Measurements from ENCODE around the gene PCA3. TPM values are rescaled to one million over a fixed set of nuclear protein-coding genes. Genes with fewer than 3 reads are reported as not detected.

PCA3 gene
- polyA plus RNA-seq, 1 donor from 2014 or later: 0.16 TPM

DNA sequence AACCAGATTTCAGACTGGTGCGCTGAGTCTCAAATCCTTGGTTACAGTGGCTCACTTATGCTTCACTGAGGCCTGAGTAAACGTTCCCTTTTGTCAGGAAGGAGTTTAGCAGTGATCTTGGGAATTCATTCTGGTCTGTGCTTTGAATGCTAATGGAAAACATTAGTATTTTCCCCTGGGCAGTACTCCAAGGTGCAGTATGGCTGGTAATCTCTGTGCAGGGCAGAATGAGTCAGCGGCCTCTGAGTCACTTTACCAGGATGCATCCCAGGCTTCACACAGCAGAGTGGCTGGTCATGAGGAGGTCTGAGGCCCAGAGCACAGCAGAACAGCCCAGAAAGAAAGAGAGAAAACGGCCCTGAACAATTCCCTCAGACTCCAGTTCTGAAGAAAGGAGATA lies 54.0 kb downstream of the PCA3 start:
- no peak overlapping the region for H3K27ac ChIP-seq (ENCODE audit: low read length)
- no peaks in the 10 kb centered on the region for H3K36me3 ChIP-seq (ENCODE audit: insufficient read depth, low read length)
- H3K9me3 ChIP-seq (ENCODE audit: low read length): no peaks in the 10 kb centered on the region
- H2AFZ ChIP-seq (ENCODE audit: low read depth, low read length): no peak overlapping the region
- no peaks in the 10 kb centered on the region for H3K79me2 ChIP-seq (replicated peaks; ENCODE audit: insufficient read depth, low read length)
- no peak overlapping the region for H3K4me3 ChIP-seq (ENCODE audit: low read length)
- H3K9me2 ChIP-seq (ENCODE audit: insufficient read depth, low read length): no peaks in the 10 kb centered on the region
- H3F3A ChIP-seq (ENCODE audit: insufficient read depth, low read length, poor library complexity, severe bottlenecking): no peaks in the 10 kb centered on the region
- H3K9ac ChIP-seq (ENCODE audit: low read length): no peak overlapping the region
- H3K4me2 ChIP-seq (ENCODE audit: low read length): no peak overlapping the region
- TF ChIP-seq RAD21 (conservative IDR thresholded peaks at IDR 0.05) (no peak), SMC3 (conservative IDR thresholded peaks at IDR 0.05; ENCODE audit: poor library complexity) (no peak)
- no peaks in the 10 kb centered on the region for H3K27me3 ChIP-seq (ENCODE audit: insufficient read depth, low read depth, low read length)
- no peaks in the 10 kb centered on the region for H4K20me1 ChIP-seq (ENCODE audit: insufficient read depth)

DNA sequence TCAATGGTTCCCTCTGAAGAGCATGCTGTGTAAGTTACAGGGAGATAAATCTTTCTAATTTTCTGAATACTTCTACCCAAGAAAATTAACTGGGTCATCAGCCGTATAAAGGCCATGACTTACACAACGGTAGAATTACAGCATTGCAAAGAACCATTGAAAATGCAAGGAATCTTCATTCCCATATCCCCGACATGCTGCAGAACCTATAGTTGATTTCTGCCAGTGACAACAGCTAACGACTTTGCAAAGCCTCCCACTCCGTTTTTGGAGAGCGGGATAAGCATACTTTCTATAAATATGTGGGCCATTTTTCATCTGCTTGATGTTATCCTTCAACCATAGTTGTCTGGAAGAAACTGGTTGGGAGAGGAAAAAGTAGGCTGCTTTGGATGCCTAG lies 56.2 kb downstream of the PCA3 start:
- Histone ChIP-seq H3K36me3 (ENCODE audit: insufficient read depth, low read length) (no peaks in the 10 kb centered on the region), H3F3A (ENCODE audit: insufficient read depth, low read length, poor library complexity, severe bottlenecking) (no peaks in the 10 kb centered on the region), H3K9me2 (ENCODE audit: insufficient read depth, low read length) (no peaks in the 10 kb centered on the region), H3K9me3 (ENCODE audit: low read length) (no peaks in the 10 kb centered on the region), H3K79me2 (replicated peaks; ENCODE audit: insufficient read depth, low read length) (no peaks in the 10 kb centered on the region), H3K27me3 (ENCODE audit: insufficient read depth, low read depth, low read length) (no peaks in the 10 kb centered on the region), H3K4me3 (ENCODE audit: low read length) (no peak overlapping the region), H2AFZ (ENCODE audit: low read depth, low read length) (no peak overlapping the region), H4K20me1 (ENCODE audit: insufficient read depth) (no peaks in the 10 kb centered on the region), H3K4me2 (ENCODE audit: low read length) (no peak overlapping the region), H3K27ac (ENCODE audit: low read length) (no peak overlapping the region), H3K9ac (ENCODE audit: low read length) (no peak overlapping the region)
- TF ChIP-seq EZH2 (IDR thresholded peaks at IDR 0.05; ENCODE audit: borderline replicate concordance, insufficient read depth, low read length, poor library complexity, severe bottlenecking): no peak
- TF ChIP-seq MXI1 (conservative IDR thresholded peaks at IDR 0.05; ENCODE audit: poor library complexity, severe bottlenecking): no peak
- no peak for TF ChIP-seq POLR2AphosphoS5 (IDR thresholded peaks at IDR 0.05)

DNA sequence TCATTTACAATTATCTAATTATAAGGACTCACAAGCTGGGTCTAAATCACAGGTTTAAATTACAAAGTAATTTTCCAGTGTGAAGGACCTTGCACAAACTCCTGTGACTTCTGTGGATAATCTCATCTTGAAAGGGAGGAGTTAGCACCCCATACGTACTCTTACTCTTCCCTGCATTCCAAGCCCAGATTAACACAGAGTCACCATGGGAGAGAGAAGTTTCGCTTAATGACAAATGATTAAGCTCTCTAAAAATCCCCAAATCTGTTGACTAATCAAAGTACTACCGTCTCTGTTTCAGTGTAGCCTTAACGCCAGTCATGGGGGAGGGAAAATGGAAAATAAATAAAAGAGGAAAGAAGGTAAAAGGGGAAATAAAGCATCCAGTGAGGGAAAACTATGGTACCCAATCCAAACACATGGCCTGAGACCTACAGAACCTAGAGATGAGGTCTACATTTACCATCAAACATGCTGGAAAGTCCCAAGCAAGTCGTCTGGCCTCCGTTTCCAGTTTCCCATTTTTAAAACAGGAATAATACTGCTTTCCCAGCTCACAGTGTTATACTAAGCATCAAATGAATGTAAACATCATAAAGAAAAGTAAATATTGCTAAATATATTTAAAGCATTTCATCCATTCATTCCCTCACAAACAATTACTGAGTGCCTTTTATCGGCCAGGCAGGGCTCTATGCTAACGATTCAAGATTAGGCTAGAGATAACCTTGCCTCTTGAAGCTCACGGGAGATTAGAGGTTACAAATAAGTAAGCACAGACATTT lies 63.2 kb downstream of the PCA3 start:
- Histone ChIP-seq H4K20me1 (ENCODE audit: insufficient read depth) (no peaks in the 10 kb centered on the region), H3K9ac (ENCODE audit: low read length) (no peak overlapping the region), H3F3A (ENCODE audit: insufficient read depth, low read length, poor library complexity, severe bottlenecking) (no peaks in the 10 kb centered on the region), H3K79me2 (replicated peaks; ENCODE audit: insufficient read depth, low read length) (no peaks in the 10 kb centered on the region), H2AFZ (ENCODE audit: low read depth, low read length) (no peak overlapping the region), H3K4me2 (ENCODE audit: low read length) (no peak overlapping the region), H3K4me3 (ENCODE audit: low read length) (no peak overlapping the region), H3K9me2 (ENCODE audit: insufficient read depth, low read length) (no peaks in the 10 kb centered on the region), H3K27me3 (ENCODE audit: insufficient read depth, low read depth, low read length) (no peaks in the 10 kb centered on the region), H3K9me3 (ENCODE audit: low read length) (no peaks in the 10 kb centered on the region), H3K27ac (ENCODE audit: low read length) (no peak overlapping the region), H3K36me3 (ENCODE audit: insufficient read depth, low read length) (no peaks in the 10 kb centered on the region)
- no peak for TF ChIP-seq SMC3 (conservative IDR thresholded peaks at IDR 0.05; ENCODE audit: poor library complexity)
- TF ChIP-seq EP300 (conservative IDR thresholded peaks at IDR 0.05; ENCODE audit: poor library complexity, severe bottlenecking): no peak
- no peak for TF ChIP-seq EZH2 (IDR thresholded peaks at IDR 0.05; ENCODE audit: borderline replicate concordance, insufficient read depth, low read length, poor library complexity, severe bottlenecking)
- TF ChIP-seq POLR2AphosphoS5 (IDR thresholded peaks at IDR 0.05): no peak
- no peak for TF ChIP-seq TAF1 (IDR thresholded peaks at IDR 0.05; ENCODE audit: low read depth)
- TF ChIP-seq, protein P1, sequence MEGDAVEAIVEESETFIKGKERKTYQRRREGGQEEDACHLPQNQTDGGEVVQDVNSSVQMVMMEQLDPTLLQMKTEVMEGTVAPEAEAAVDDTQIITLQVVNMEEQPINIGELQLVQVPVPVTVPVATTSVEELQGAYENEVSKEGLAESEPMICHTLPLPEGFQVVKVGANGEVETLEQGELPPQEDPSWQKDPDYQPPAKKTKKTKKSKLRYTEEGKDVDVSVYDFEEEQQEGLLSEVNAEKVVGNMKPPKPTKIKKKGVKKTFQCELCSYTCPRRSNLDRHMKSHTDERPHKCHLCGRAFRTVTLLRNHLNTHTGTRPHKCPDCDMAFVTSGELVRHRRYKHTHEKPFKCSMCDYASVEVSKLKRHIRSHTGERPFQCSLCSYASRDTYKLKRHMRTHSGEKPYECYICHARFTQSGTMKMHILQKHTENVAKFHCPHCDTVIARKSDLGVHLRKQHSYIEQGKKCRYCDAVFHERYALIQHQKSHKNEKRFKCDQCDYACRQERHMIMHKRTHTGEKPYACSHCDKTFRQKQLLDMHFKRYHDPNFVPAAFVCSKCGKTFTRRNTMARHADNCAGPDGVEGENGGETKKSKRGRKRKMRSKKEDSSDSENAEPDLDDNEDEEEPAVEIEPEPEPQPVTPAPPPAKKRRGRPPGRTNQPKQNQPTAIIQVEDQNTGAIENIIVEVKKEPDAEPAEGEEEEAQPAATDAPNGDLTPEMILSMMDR (IDR thresholded peaks at IDR 0.05; ENCODE audit: poor library complexity, severe bottlenecking): no peak
- TF ChIP-seq RAD21 (conservative IDR thresholded peaks at IDR 0.05): no peak
- TF ChIP-seq MXI1 (conservative IDR thresholded peaks at IDR 0.05; ENCODE audit: poor library complexity, severe bottlenecking): no peak
